Psoas muscle (tissue), 8 donors: ENCODE results near the gene TXNDC11. TPM values are rescaled to one million over a fixed set of nuclear protein-coding genes. Genes with fewer than 3 reads are reported as not detected.

Experiments used
- ATAC-seq, 4 donors: fragments of 200-7000 bp; cut with Tn5 transposase; one replicate each; pipeline ENCODE4 v1.9.1; 2020; ENCODE audit warnings: moderate library complexity in 3 of 4, mild to moderate bottlenecking in 2 of 4
- DNase-seq, 2 donors: peaks; one replicate each; pipeline ENCODE4 v3.0.0-alpha.2; 2020
- H3K27ac ChIP-seq: fragments of 200-600 bp; one replicate; pipeline ENCODE4 v1.8.0; 2022
- H3K27me3 ChIP-seq, 3 donors: fragments of 200-600 bp in 1 of 3; one replicate each; pipeline versions ENCODE4 v1.6.1 to v1.8.0; 2013 to 2022; ENCODE audit warnings: low read length in 2 of 3, mild to moderate bottlenecking in 2 of 3, moderate library complexity in 1 of 3; ENCODE audit not compliant: insufficient read depth in 3 of 3
- H3K36me3 ChIP-seq, 2 donors: fragments of 200-600 bp in 1 of 2; one replicate each; pipeline versions ENCODE4 v1.6.1 to v1.8.0; 2013 to 2022; ENCODE audit warnings: low read depth in 1 of 2, mild to moderate bottlenecking in 1 of 2, moderate library complexity in 1 of 2; ENCODE audit not compliant: insufficient read depth in 1 of 2
- H3K4me1 ChIP-seq: fragments of 200-600 bp; one replicate; pipeline ENCODE4 v1.8.0; 2022
- H3K4me3 ChIP-seq: fragments of 200-600 bp; one replicate; pipeline ENCODE4 v1.8.0; 2022; ENCODE audit warnings: mild to moderate bottlenecking
- H3K9me3 ChIP-seq: fragments of 200-600 bp; one replicate; pipeline ENCODE4 v1.8.0; 2022
- WGBS, 3 donors: extraction: QIAGEN DNeasy Blood & Tissue Kit; methylation state at CpG; one replicate each; pipeline versions ENCODE4 v1.1.6 to v1.1.7; 2013; 5-methylcytosine and 5-hydroxymethylcytosine counted together
- intact Hi-C, 2 donors: fragments of 100-400 bp; cut with DNase I; formaldehyde crosslinking; loops; one replicate each; pipeline versions ENCODE4 v1.11.0 to v1.14.2; 2022
- polyA plus RNA-seq, 3 donors: library from polyadenylated mRNA; stranded (reverse); fragments of 200-250 nt; gene quantifications; one replicate each; pipeline ENCODE4 v1.2.3, GENCODE V29; 2013
- total RNA-seq, 4 donors: library from RNA; stranded (reverse); fragmentation: NEBNext Ultra II Directional in 2 of 4; extraction: Animal tissue kit (Norgen Biotek cat#: 25700) in 2 of 4; gene quantifications; one replicate each; pipeline versions ENCODE4 v1.2.1 to v1.2.4, GENCODE V29; 2021 to 2023
- TF ChIP-seq, protein P1 (sequence below): fragments of 200-600 bp; IDR thresholded peaks from one replicate; pipeline ENCODE4 v1.8.0; 2022; ENCODE audit warnings: antibody characterized with exemption
- donor health status: healthy with polysubstance abuse.
- donor health status: DM: no; HTN: no; CAD: no; lungs with moderate emphysema.
- donor health status: Bipolar disorder and iron deficiency.
- donor health status: healthy.
- donor health status: DM: yes; HTN: yes; CAD: no.
- donor health status: DM: no; HTN: no; CAD: no.
- donor health status: DM: no; HTN: no; CAD: no.
- donor health status: DM: yes; HTN: yes; CAD: no.

The TXNDC11 gene
- total and polyA plus RNA-seq, 7 donors = 21.3 to 49.1 (median 37.2) TPM

DNA sequence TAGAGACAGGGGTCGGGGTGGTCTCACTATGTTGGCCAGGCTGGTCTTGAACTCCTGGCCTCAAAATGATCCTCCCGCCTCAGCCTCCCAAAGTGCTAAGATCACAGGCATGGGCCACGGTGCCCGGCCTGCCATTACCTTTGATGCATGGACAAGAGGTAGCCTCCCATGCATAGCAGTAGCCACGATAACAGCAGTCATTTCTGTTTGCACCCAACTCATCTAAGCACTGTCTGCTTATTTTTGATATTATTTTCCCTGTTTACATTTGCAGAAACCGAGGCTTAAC, 111.9 kb downstream of the TXNDC11 start:
- H3K36me3 ChIP-seq = no peaks in the 10 kb centered on the region
- TF ChIP-seq, protein P1, sequence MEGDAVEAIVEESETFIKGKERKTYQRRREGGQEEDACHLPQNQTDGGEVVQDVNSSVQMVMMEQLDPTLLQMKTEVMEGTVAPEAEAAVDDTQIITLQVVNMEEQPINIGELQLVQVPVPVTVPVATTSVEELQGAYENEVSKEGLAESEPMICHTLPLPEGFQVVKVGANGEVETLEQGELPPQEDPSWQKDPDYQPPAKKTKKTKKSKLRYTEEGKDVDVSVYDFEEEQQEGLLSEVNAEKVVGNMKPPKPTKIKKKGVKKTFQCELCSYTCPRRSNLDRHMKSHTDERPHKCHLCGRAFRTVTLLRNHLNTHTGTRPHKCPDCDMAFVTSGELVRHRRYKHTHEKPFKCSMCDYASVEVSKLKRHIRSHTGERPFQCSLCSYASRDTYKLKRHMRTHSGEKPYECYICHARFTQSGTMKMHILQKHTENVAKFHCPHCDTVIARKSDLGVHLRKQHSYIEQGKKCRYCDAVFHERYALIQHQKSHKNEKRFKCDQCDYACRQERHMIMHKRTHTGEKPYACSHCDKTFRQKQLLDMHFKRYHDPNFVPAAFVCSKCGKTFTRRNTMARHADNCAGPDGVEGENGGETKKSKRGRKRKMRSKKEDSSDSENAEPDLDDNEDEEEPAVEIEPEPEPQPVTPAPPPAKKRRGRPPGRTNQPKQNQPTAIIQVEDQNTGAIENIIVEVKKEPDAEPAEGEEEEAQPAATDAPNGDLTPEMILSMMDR = no peak
- WGBS, 3 donors = 90 to 92% (median 91%) methylated on average over 6 of the region's 6 CpGs
- H3K27ac ChIP-seq = no peak overlapping the region
- H3K4me3 ChIP-seq = no peak overlapping the region
- DNase-seq = no peak
- no peaks in the 10 kb centered on the region for H3K9me3 ChIP-seq
- intact Hi-C loops = no loop called here
- H3K27me3 ChIP-seq = no peaks in the 10 kb centered on the region
- H3K4me1 ChIP-seq = no peaks in the 10 kb centered on the region
- no peak for ATAC-seq

- Histone ChIP-seq H3K4me3 (no peak overlapping the region), H3K27ac (no peak overlapping the region), H3K36me3 (no peaks in the 10 kb centered on the region), H3K9me3 (no peaks in the 10 kb centered on the region), H3K27me3 (no peaks in the 10 kb centered on the region), H3K4me1 (no peaks in the 10 kb centered on the region)
- intact Hi-C loops = no loop called here
- ATAC-seq (peak in 2 of 4 donors; percentile 32 to 40), DNase-seq (no peak)
- TF ChIP-seq, protein P1 = no peak
- 70 to 78% (median 74%) methylated on average over 11 to 12 of the region's 12 CpGs for WGBS, 3 donors
These were observed 112.5 kb downstream of the TXNDC11 start for GRCh38 chr16:11630046-11630767.

Other genes with a start within 250 kb of the TXNDC11 start
- 10 to 100 TPM in 3 of 4 donors, 1 to 10 TPM in 1; 8.5 to 60.2 (median 18.5) TPM for gene LITAF, start 155.9 kb downstream of the TXNDC11 start, total RNA-seq
- 10 to 100 TPM in 2 of 3 donors, 1 to 10 TPM in 1; 5.0 to 33.1 (median 21.5) TPM for gene LITAF, start 155.9 kb downstream of the TXNDC11 start, polyA plus RNA-seq
- 100 to 1,000 TPM in 2 of 4 donors, 10 to 100 TPM in 2; 30.3 to 113 (median 83.8) TPM for gene SNN, start 74.4 kb downstream of the TXNDC11 start, total RNA-seq
- 100 to 1,000 TPM in 2 of 3 donors, 10 to 100 TPM in 1; 56.9 to 152 (median 107) TPM for gene SNN, start 74.4 kb downstream of the TXNDC11 start, polyA plus RNA-seq
- gene ZC3H7A, start 54.4 kb upstream of the TXNDC11 start, total RNA-seq = 10 to 100 TPM; 23.4 to 69.6 (median 40.0) TPM
- 10 to 100 TPM; 11.7 to 30.7 (median 19.7) TPM for gene ZC3H7A, start 54.4 kb upstream of the TXNDC11 start, polyA plus RNA-seq
- gene RSL1D1, start 108.7 kb upstream of the TXNDC11 start, total RNA-seq = 100 to 1,000 TPM; 197 to 271 (median 256) TPM
- 100 to 1,000 TPM; 197 to 249 (median 202) TPM for gene RSL1D1, start 108.7 kb upstream of the TXNDC11 start, polyA plus RNA-seq
- 100 to 1,000 TPM; 106 to 202 (median 176) TPM for gene GSPT1, start 173.1 kb upstream of the TXNDC11 start, total RNA-seq
- 100 to 1,000 TPM in 2 of 3 donors, 10 to 100 TPM in 1; 89.2 to 259 (median 184) TPM for gene GSPT1, start 173.1 kb upstream of the TXNDC11 start, polyA plus RNA-seq
- gene NPIPB2, start 199.2 kb upstream of the TXNDC11 start, total RNA-seq = 1 to 10 TPM in 2 of 4 donors, not detected in 2; 2.6 to 5.0 TPM
- 1 to 10 TPM; 1.7 to 5.6 (median 2.7) TPM for gene NPIPB2, start 199.2 kb upstream of the TXNDC11 start, polyA plus RNA-seq
- gene TNFRSF17, start 222.4 kb upstream of the TXNDC11 start, total RNA-seq = not detected
- gene TNFRSF17, start 222.4 kb upstream of the TXNDC11 start, polyA plus RNA-seq = under 1 TPM in 2 of 3 donors, not detected in 1; 0.08 to 0.13 TPM
- gene SNX29, start 233.9 kb upstream of the TXNDC11 start, total RNA-seq = 10 to 100 TPM; 10.8 to 17.4 (median 14.5) TPM
- 1 to 10 TPM; 2.6 to 6.7 (median 3.3) TPM for gene SNX29, start 233.9 kb upstream of the TXNDC11 start, polyA plus RNA-seq